Astrocyte of the cerebellum (primary cell): ENCODE data around the gene GPR157.

Experiments
- DNase-seq: peaks from one replicate; pipeline ENCODE4 v3.0.0-alpha.2; 2011; ENCODE audit warnings: low read depth
- H3K4me3 ChIP-seq: 2 replicates; pipeline ENCODE4 v1.5.1; 2011; ENCODE audit warnings: mild to moderate bottlenecking, low read depth, low read length, moderate library complexity
- in situ Hi-C: cut with HindIII; loops from 2 replicates; pipeline ENCODE4 v1.10.0; 2017; ENCODE audit warnings: low sequenced_read_pairs
- TF ChIP-seq, protein P1 (sequence below): IDR thresholded peaks from 2 replicates; pipeline ENCODE4 v1.5.1; 2012; ENCODE audit warnings: low read length, low read depth, moderate library complexity, mild to moderate bottlenecking; ENCODE audit errors: missing control alignments

Gene GPR157

DNA sequence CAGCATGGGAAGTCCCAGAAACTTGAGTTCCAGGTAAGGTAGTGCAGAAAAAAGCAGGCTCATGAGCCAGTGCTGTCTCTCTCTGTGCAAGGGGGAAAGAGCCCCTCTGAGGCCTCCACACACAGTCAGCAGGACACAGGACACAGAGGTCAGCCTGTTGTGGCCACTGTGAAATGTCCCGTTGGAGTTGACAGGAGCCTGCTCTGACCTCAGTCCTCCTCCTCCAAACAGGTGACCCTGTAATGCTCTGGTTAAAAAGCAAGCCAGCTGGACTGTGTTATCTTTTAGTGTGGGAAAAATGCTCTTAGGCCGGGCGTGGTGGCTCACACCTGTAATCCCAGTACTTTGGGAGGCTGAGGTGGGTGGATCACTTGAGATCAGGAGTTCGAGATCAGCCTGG lies 24.2 kb upstream of the GPR157 start:
- TF ChIP-seq, protein P1, sequence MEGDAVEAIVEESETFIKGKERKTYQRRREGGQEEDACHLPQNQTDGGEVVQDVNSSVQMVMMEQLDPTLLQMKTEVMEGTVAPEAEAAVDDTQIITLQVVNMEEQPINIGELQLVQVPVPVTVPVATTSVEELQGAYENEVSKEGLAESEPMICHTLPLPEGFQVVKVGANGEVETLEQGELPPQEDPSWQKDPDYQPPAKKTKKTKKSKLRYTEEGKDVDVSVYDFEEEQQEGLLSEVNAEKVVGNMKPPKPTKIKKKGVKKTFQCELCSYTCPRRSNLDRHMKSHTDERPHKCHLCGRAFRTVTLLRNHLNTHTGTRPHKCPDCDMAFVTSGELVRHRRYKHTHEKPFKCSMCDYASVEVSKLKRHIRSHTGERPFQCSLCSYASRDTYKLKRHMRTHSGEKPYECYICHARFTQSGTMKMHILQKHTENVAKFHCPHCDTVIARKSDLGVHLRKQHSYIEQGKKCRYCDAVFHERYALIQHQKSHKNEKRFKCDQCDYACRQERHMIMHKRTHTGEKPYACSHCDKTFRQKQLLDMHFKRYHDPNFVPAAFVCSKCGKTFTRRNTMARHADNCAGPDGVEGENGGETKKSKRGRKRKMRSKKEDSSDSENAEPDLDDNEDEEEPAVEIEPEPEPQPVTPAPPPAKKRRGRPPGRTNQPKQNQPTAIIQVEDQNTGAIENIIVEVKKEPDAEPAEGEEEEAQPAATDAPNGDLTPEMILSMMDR, result no peak
- in situ Hi-C loops, result no loop called here
- H3K4me3 ChIP-seq, result no peak overlapping the region
- no peak for DNase-seq

DNA sequence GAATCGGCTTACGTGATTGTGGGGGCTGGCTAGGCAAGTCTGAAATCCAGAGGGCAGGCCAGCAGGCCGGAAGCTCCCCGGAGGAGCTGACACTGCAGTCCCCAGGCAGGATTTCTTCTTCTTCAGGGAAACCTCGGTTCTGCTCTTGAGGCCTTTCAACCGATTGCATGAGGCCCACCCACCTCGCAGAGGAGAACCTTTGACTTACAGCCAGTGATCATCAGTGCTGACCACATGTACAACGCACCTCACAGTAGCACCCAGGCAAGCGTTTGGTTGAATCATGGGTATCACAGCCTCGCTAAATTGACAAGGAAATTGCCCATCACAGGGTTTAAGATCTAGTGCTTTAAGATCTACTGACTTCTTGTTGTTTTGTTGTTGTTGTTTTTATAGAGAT lies 23.6 kb upstream of the GPR157 start:
- TF ChIP-seq, protein P1, result no peak
- in situ Hi-C loops, result no loop called here
- no peak overlapping the region for H3K4me3 ChIP-seq
- DNase-seq, result no peak

DNA sequence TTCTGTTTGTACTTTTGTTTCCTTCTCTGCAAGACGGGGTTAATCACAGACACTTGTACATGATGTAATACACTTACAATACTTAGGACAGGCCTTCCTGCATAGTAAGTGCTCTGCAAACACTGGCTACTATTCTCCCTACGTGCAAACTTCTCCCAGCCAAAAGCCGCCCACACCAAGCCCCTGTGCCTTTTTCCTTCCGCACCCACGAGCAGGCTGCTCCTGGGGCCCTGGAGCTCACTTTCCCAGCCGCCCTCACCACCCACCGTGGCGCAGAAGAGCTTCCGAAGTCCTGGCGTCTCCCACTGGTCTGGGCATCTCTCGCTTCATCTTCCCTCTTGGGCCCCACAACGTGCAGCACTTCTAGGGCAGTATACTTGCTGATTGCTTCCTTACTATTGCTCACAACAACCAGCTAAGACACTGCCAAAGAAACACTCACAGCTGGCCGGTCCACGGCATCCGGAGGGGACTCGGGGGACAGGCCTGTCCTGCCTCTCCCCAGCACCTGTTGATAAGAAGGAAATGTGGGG lies 22.5 kb upstream of the GPR157 start:
- DNase-seq, result no peak
- H3K4me3 ChIP-seq, result no peak overlapping the region
- TF ChIP-seq, protein P1, result no peak
- in situ Hi-C loops, result no loop called here

DNA sequence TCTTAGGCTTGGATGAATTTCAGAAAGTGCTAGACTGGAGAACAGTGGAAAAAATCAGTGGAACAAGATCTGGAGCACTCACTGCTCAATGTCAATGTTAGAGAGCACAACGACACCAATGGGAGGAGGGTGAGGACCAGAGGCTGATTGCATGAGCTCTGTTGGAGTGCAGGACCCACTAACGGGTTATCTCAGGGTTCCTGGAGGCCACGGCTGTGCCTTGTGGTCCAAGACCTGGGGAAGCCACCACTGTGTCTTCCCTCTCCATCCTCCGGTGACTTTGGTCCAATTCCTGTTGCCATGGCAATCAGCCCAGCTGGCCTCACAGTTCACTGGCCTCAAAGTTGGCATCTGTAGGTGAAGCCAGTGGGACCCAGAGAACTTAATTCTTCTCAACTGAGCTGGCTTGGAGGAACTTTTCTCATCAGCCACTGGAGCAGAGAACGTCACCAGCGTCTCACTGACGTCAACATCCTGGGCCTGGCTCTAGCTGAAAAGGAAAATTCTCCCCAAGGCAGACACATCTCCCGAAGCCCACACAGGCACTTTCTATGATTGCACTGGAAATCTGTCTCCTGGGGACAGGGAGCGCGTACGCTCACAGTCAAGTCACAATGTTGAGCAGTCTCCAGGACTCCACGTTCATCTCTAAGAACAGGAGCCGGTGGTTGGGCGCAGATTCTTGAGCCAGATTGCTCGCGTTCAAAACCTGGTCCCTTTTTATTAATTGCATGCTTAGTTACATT lies 21.9 kb upstream of the GPR157 start:
- TF ChIP-seq, protein P1, result no peak
- no peak for DNase-seq
- no peak overlapping the region for H3K4me3 ChIP-seq
- in situ Hi-C loops, result no loop called here

DNA sequence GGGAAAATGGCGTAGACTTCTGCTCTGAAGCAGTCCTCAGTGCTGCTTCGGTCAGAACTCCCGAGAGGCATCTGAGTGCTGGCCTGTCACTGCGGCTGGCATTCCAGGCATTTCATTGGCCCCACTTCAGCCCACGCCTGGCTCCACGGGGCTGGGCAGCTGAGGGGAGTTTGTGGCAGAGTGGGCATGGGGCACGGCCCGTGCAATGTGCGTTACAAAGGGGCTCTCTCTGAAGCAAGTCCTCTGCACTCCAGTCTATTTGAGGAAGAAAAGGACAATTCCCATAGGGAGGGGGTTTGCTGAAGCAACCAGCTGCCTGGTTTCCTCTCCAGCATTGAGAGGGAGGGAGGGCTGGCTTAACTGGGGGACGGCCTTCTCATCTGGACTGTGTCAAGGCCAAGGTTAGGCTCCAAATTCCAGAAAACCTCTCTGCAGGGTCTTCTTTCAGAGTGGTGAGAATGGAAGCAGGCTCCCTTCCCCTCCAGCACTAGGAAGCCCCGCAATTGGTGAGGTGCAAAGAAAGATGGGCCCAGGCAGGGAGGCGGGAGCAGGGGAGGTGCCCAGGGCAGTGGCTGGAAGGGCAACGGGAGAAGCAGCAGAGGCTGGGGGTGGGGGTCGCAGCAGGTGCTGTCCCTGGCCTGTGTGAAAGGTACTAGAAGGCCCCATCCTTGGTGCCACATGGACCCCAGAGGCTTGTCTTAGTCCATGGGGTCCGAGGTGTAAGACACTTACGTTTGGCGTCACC lies 21.1 kb upstream of the GPR157 start:
- DNase-seq, result no peak
- in situ Hi-C loops, result no loop called here
- TF ChIP-seq, protein P1, result no peak
- H3K4me3 ChIP-seq, result no peak overlapping the region

DNA sequence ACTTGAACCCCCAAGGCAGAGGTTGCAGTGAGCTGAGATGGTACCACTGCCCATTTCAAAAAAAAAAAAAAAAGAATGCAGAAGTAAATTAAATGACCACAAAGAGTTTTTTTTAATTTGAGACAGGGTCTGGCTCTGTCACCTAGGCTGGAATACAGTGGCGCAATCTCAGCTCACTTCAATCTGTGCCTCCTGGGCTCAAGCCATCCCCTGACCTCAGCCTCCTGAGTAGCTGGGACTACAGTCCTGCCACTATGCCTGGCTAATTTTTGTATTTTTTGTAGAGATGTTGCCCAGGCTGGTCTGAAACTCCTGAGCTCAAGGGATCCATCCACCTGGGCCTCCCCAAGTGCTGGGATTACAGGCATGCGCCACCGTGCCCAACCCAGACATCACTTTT lies 20.2 kb upstream of the GPR157 start:
- TF ChIP-seq, protein P1, result no peak
- in situ Hi-C loops, result no loop called here
- DNase-seq, result no peak
- no peak overlapping the region for H3K4me3 ChIP-seq
